Spleen (tissue), 11 donors: ENCODE results near the gene RBM15B. TPM values are rescaled to one million over a fixed set of nuclear protein-coding genes. Genes with fewer than 3 reads are reported as not detected.
A peak's percentile ranks its signal among the peaks of the same experiment; 100 is the strongest.

ENCODE experiments used
- DNase-seq: peaks from one replicate; pipeline ENCODE4 v3.0.0-alpha.2; 2020
- H3K27ac ChIP-seq, 8 donors: fragments of 200-600 bp; sonication (generic) in 7 of 8; 1 replicate in 4 of 8; 2 replicates in 4 of 8; pipeline versions ENCODE4 v1.5.0 to v1.8.0; 2016 to 2021; ENCODE audit warnings: inconsistent platforms in 4 of 8, mild to moderate bottlenecking in 4 of 8, moderate library complexity in 1 of 8
- H3K27me3 ChIP-seq, 7 donors: fragments of 200-600 bp; sonication (generic) in 6 of 7; replicated peaks in 1 of 7; 1 replicate in 4 of 7; 2 replicates in 3 of 7; pipeline versions ENCODE4 v1.5.0 to v1.8.0; 2016 to 2021; ENCODE audit warnings: inconsistent platforms in 3 of 7, mild to moderate bottlenecking in 1 of 7
- H3K36me3 ChIP-seq, 6 donors: fragments of 200-600 bp; sonication (generic) in 5 of 6; 1 replicate in 4 of 6; 2 replicates in 2 of 6; pipeline versions ENCODE4 v1.5.0 to v1.8.0; 2016 to 2021; ENCODE audit warnings: inconsistent platforms in 2 of 6
- H3K4me1 ChIP-seq, 6 donors: fragments of 200-600 bp; sonication (generic) in 5 of 6; 1 replicate in 3 of 6; 2 replicates in 3 of 6; pipeline versions ENCODE4 v1.5.0 to v1.8.0; 2016 to 2021; ENCODE audit warnings: inconsistent platforms in 3 of 6
- H3K4me3 ChIP-seq, 8 donors: fragments of 200-600 bp; sonication (generic) in 7 of 8; 1 replicate in 4 of 8; 2 replicates in 4 of 8; pipeline versions ENCODE4 v1.5.0 to v1.8.0; 2016 to 2021; ENCODE audit warnings: inconsistent platforms in 4 of 8, mild to moderate bottlenecking in 4 of 8, moderate library complexity in 2 of 8
- H3K9me3 ChIP-seq, 8 donors: fragments of 200-600 bp; sonication (generic) in 7 of 8; 1 replicate in 4 of 8; 2 replicates in 4 of 8; pipeline versions ENCODE4 v1.5.0 to v1.8.0; 2016 to 2021; ENCODE audit warnings: inconsistent platforms in 4 of 8
- POLR2A ChIP-seq, 3 donors: fragments of 450-650 bp; IDR thresholded peaks; one replicate each; pipeline ENCODE4 v1.5.1; 2017; ENCODE audit warnings: antibody characterized with exemption in 3 of 3, mild to moderate bottlenecking in 1 of 3
- POLR2AphosphoS5 ChIP-seq, 3 donors: sonication (generic); formaldehyde crosslinking; IDR thresholded peaks; one replicate each; pipeline ENCODE4 v1.5.1; 2017; ENCODE audit warnings: antibody characterized with exemption in 3 of 3
- WGBS, 5 donors: extraction: QIAGEN DNeasy Blood & Tissue Kit in 3 of 5; methylation state at CpG; one replicate each; pipeline versions ENCODE4 v1.1.5 to v1.1.7; 2013 to 2018; 5-methylcytosine and 5-hydroxymethylcytosine counted together
- intact Hi-C: fragments of 100-400 bp; cut with DNase I; formaldehyde crosslinking; loops from one replicate; pipeline ENCODE4 v1.15.0; 2023; ENCODE audit warnings: low total_unique reads
- polyA plus RNA-seq, 3 donors: library from polyadenylated mRNA; stranded (reverse); fragments of 200-250 nt; gene quantifications; one replicate each; pipeline ENCODE4 v1.2.1, GENCODE V29; 2013
- total RNA-seq, 7 donors: library from RNA; depleted of rRNA in 3 of 7; stranded (reverse); fragments of >200 nt in 3 of 7; fragmentation: NEBNext Ultra II Directional in 4 of 7; extraction: Animal tissue kit (Norgen Biotek cat#: 25700) in 4 of 7; gene quantifications; one replicate each; pipeline versions ENCODE4 v1.1.0 to v1.2.1, GENCODE V29; 2016 to 2021
- TF ChIP-seq, protein P1 (sequence below), 11 experiments: fragments of 200-600 bp in 7 of 11; fragments of 450-650 bp in 4 of 11; sonication (generic) in 4 of 11; IDR thresholded peaks in 8 of 11; conservative IDR thresholded peaks in 3 of 11; 1 replicate in 7 of 11; 2 replicates in 4 of 11; pipeline versions ENCODE4 v1.4.0 to v1.8.0; 2016 to 2021; ENCODE audit warnings: antibody characterized with exemption in 11 of 11, inconsistent platforms in 4 of 11, mild to moderate bottlenecking in 1 of 11
- donor health status: healthy with polysubstance abuse.
- donor health status: DM: no; HTN: no; CAD: no; lungs with moderate emphysema.
- donor health status: DM: no; HTN: no; CAD: no.
- donor health status: Bipolar disorder and iron deficiency.
- donor health status: healthy.
- donor health status: DM: no; HTN: no; CAD: no.
- donor health status: DM: yes; HTN: yes; CAD: no.

RBM15B gene
- total and polyA plus RNA-seq, 10 donors, result 6.4 to 34.6 (median 23.6) TPM

DNA sequence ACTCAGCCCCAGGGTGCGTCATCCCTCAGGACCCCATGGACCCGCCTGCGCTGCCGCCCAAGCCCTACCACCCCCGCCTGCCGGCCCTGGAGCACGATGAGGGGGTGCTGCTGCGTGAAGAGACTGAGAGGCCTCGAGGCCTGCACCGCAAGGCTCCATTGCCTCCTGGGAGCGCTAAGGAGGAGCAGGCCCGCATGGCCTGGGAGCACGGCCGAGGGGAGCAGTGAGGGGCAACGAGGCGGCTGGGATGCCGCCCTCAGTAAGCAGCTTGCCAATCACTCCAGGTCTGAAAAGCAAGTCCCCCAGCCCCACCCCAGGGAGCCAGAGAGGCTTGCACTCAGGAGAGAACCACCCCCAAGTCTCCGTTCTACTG, 9.8 kb upstream of the RBM15B start:
- intact Hi-C loops, result loop anchor here (5.0 to 10.0 kb wide), 2 partner anchors 293 to 764 kb away; partner anchors contain the start of genes MAPKAPK3 and TEX264
- Histone ChIP-seq H3K4me3 (no peak overlapping the region), H3K27ac (no peak overlapping the region), H3K9me3 (no peaks in the 10 kb centered on the region), H3K4me1 (peaks cover 12 to 42% (median 20%) of the 10 kb centered on the region in 6 donors), H3K36me3 (peaks cover 0 to 2% (median 0%) of the 10 kb centered on the region in 6 donors), H3K27me3 (no peaks in the 10 kb centered on the region)
- WGBS, 5 donors, result 92 to 96% (median 95%) methylated on average over 12 to 18 of the region's 18 CpGs
- TF ChIP-seq, protein P1, sequence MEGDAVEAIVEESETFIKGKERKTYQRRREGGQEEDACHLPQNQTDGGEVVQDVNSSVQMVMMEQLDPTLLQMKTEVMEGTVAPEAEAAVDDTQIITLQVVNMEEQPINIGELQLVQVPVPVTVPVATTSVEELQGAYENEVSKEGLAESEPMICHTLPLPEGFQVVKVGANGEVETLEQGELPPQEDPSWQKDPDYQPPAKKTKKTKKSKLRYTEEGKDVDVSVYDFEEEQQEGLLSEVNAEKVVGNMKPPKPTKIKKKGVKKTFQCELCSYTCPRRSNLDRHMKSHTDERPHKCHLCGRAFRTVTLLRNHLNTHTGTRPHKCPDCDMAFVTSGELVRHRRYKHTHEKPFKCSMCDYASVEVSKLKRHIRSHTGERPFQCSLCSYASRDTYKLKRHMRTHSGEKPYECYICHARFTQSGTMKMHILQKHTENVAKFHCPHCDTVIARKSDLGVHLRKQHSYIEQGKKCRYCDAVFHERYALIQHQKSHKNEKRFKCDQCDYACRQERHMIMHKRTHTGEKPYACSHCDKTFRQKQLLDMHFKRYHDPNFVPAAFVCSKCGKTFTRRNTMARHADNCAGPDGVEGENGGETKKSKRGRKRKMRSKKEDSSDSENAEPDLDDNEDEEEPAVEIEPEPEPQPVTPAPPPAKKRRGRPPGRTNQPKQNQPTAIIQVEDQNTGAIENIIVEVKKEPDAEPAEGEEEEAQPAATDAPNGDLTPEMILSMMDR (IDR thresholded peaks at IDR 0.05 in 8 of 11, conservative IDR thresholded peaks at IDR 0.05 in 3 of 11), result no peak
- TF ChIP-seq POLR2AphosphoS5 (IDR thresholded peaks at IDR 0.05) (no peak), POLR2A (IDR thresholded peaks at IDR 0.05) (no peak)
- no peak for DNase-seq

DNA sequence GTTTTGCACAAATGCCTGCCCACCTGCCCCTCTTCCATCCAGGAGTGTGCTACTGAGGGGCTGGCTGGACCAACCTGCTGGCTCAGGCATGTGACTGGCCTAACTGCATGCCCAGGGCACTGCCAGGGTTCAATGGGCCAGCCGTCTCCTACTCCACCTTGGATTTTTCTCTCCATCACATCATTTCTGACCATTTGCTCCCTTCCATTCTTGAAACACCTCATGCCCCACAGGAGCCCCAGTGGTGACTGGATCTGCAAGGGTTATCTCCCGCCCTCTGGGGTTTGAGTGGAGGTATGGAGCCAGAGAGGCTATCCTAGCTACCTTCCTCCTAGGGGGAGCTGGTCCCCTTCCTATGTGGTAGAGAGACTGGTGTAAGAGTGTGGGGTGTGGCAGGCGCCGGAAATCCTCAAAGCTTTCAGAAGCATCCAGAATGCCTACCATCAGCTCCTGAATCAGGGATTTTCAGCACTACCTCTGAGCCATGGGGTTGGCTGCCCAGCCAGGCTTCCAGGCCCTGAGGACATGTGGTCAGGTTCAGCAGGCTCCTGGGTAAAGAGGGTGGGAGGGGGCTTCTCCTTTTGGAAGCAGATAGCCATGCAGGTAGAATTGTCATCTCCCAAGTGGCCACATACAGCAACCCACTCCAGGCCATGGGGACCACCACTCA, 8.9 kb upstream of the RBM15B start:
- intact Hi-C loops, result loop anchor here (5.0 to 10.0 kb wide), 2 partner anchors 293 to 765 kb away; partner anchors contain the start of genes MAPKAPK3 and TEX264
- no peaks in the 10 kb centered on the region for H3K9me3 ChIP-seq
- H3K36me3 ChIP-seq, result peaks cover 0 to 11% (median 0%) of the 10 kb centered on the region in 6 donors
- TF ChIP-seq POLR2A (IDR thresholded peaks at IDR 0.05), result no peak
- no peak for TF ChIP-seq POLR2AphosphoS5 (IDR thresholded peaks at IDR 0.05)
- TF ChIP-seq, protein P1 (IDR thresholded peaks at IDR 0.05 in 8 of 11, conservative IDR thresholded peaks at IDR 0.05 in 3 of 11), result no peak
- H3K4me3 ChIP-seq, result no peak overlapping the region
- H3K27ac ChIP-seq, result no peak overlapping the region
- no peak for DNase-seq
- H3K4me1 ChIP-seq, result peaks cover 21 to 51% (median 29%) of the 10 kb centered on the region in 6 donors
- WGBS, 5 donors, result 87 to 94% (median 93%) methylated on average over 4 of the region's 4 CpGs
- no peaks in the 10 kb centered on the region for H3K27me3 ChIP-seq

DNA sequence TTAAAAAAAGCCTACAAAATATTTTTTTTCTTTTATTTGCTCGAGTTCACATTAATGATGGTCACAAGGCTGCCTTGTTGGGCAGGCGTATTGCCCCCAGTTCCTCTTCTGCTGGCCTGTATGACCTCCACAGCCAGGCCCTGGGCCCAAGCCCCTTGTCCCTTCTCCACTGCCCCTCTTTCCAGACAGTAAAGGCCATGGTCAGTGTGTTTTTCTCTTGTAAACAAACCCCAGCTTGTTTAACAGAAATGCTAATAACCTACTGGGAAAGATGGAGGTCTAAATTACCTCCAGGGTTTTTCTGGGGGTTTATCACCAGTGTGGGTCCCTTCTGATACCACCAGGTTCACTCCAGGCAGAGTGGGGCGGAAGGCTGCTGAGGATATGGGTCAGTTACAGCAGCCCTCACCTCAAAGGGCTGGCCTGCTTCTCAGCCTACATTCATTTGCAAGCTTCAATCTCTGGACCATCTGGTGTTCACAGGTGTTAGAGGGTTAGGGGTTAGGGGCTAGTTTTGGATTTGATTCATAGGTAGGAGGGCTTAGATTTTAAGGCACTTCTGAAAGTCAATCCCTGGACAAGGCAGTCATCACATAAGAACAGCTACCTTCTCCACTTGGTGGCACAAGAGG, 8.0 kb upstream of the RBM15B start:
- Histone ChIP-seq H3K27ac (no peak overlapping the region), H3K27me3 (no peaks in the 10 kb centered on the region), H3K9me3 (no peaks in the 10 kb centered on the region), H3K4me3 (peak overlapping the region in 1 of 8 donors; percentile 89), H3K36me3 (peaks cover 0 to 19% (median 2%) of the 10 kb centered on the region in 6 donors), H3K4me1 (peaks cover 23 to 59% (median 38%) of the 10 kb centered on the region in 6 donors)
- DNase-seq, result no peak
- intact Hi-C loops, result loop anchor here (5.0 to 10.0 kb wide), 2 partner anchors 292 to 766 kb away; partner anchors contain the start of genes MAPKAPK3 and TEX264
- WGBS, 5 donors, result 77 to 100% (median 91%) methylated on average over 3 of the region's 3 CpGs
- no peak for TF ChIP-seq POLR2A (IDR thresholded peaks at IDR 0.05)

DNA sequence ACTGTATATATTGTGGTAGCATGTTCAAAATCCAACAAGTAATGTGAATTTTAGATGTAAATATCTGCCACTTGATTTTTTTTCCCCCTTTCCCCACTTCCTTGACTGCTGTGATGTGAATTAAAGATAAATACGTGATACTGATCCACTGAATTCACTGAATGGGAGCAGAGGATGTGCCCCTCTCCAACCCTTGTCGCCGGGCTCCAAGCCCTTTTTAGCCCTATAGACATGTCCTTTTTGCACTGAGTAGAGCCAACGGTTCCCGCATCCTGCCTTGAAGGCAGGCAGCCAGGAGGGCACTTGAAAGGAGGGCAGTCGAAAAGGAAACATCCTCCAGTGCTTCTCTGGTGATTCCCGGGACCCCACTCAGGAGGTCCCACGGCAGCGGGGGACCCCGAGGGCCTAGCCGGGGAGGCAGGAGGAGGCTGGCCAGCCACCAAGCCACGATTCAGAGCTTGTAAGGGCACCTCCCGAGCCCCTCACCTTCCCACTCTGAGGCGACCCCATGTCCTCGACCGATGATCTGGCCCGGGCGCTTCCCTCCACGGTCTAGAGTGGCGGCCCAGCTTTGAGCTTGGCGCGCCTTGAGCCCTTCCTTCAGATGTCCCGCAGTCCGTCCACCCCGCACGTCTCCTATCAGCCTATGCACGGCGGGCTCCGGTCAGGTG, 6.9 kb upstream of the RBM15B start:
- TF ChIP-seq POLR2AphosphoS5 (IDR thresholded peaks at IDR 0.05) (no peak), POLR2A (IDR thresholded peaks at IDR 0.05) (no peak)
- TF ChIP-seq, protein P1 (IDR thresholded peaks at IDR 0.05 in 8 of 11, conservative IDR thresholded peaks at IDR 0.05 in 3 of 11), result no peak
- Histone ChIP-seq H3K36me3 (peaks cover 0 to 31% (median 12%) of the 10 kb centered on the region in 6 donors), H3K27ac (peak overlapping the region; percentile 91 to 98 (median 94)), H3K4me1 (peaks cover 23 to 64% (median 46%) of the 10 kb centered on the region in 6 donors), H3K9me3 (no peaks in the 10 kb centered on the region), H3K4me3 (peak overlapping the region; percentile 70 to 90 (median 84)), H3K27me3 (no peaks in the 10 kb centered on the region)
- 0 to 1% (median 0%) methylated on average over 14 to 29 of the region's 29 CpGs for WGBS, 5 donors
- intact Hi-C loops, result loop anchor here (5.0 to 10.0 kb wide), 2 partner anchors 291 to 767 kb away; partner anchors contain the start of genes MAPKAPK3 and TEX264
- peak; percentile 92 for DNase-seq
